ENCODE data around the gene CTCFL.
"Not testable (repeated sequence)": the region's sequence is repeated elsewhere in the genome, so short reads cannot be mapped to it uniquely, and the experiment has no call there.

CTCFL gene

GRCh38 chr20:57536120-57536708, 11.3 kb upstream of the CTCFL start:
- ATAC-seq: no peak

GRCh38 chr20:57535297-57535696, 10.4 kb upstream of the CTCFL start:
- ATAC-seq: no peak

- no peak for ATAC-seq
Observed at GRCh38 chr20:57532104-57532503, 7.2 kb upstream of the CTCFL start.

GRCh38 chr20:57530327-57530981, 5.5 kb upstream of the CTCFL start:
- ATAC-seq: no peak

- no peak for ATAC-seq
Observed at GRCh38 chr20:57529810-57530209, 4.9 kb upstream of the CTCFL start.

- ATAC-seq: no peak
Observed at GRCh38 chr20:57529160-57529585, 4.2 kb upstream of the CTCFL start.

GRCh38 chr20:57528148-57528547, 3.2 kb upstream of the CTCFL start:
- ATAC-seq: no peak

- ATAC-seq: no peak
Observed at GRCh38 chr20:57527728-57528127, 2.8 kb upstream of the CTCFL start.

GRCh38 chr20:57526885-57527460, 2.0 kb upstream of the CTCFL start:
- no peak for ATAC-seq

GRCh38 chr20:57526087-57526884, 1.3 kb upstream of the CTCFL start:
- ATAC-seq: no peak

- ATAC-seq: no peak
Observed at GRCh38 chr20:57525328-57526086, 567 bp upstream of the CTCFL start.

- no peak for ATAC-seq
Observed at GRCh38 chr20:57523782-57524181, 1.2 kb downstream of the CTCFL start.

GRCh38 chr20:57522380-57523140, 2.4 kb downstream of the CTCFL start:
- no peak for ATAC-seq

- no peak for ATAC-seq
Observed at GRCh38 chr20:57517904-57518303, 7.0 kb downstream of the CTCFL start.

- ATAC-seq: no peak
Observed at GRCh38 chr20:57514273-57514751, 10.6 kb downstream of the CTCFL start.

GRCh38 chr20:57513199-57513598, 11.7 kb downstream of the CTCFL start:
- ATAC-seq: no peak

GRCh38 chr20:57512432-57512831, 12.5 kb downstream of the CTCFL start:
- ATAC-seq: no peak

- ATAC-seq: not testable (repeated sequence)
Observed at GRCh38 chr20:57511709-57512108, 13.2 kb downstream of the CTCFL start.

- no peak for ATAC-seq
Observed at GRCh38 chr20:57509665-57510237, 15.2 kb downstream of the CTCFL start.

GRCh38 chr20:57508831-57509230, 16.1 kb downstream of the CTCFL start:
- ATAC-seq: no peak

GRCh38 chr20:57508381-57508780, 16.6 kb downstream of the CTCFL start:
- no peak for ATAC-seq
